ENCODE results near the gene ABCD2.
A peak's percentile ranks its signal among the peaks of the same experiment; 100 is the strongest.

Gene ABCD2

GRCh38 chr12:39620659-39621658 is 1.4 kb upstream of the ABCD2 start:
- Mint-ChIP-seq H3K27ac (no peak overlapping the region), H3K27me3 (ENCODE audit: low read depth) (no peaks in the 10 kb centered on the region), H3K9me3 (no peaks in the 10 kb centered on the region), H3K4me3 (peak overlapping the region; percentile 76), H3K36me3 (ENCODE audit: low read depth) (peaks cover 14% of the 10 kb centered on the region), H3K4me1 (ENCODE audit: low read depth) (peaks cover 22% of the 10 kb centered on the region)

- Mint-ChIP-seq H3K4me1 (ENCODE audit: low read depth) (peaks cover 24% of the 10 kb centered on the region), H3K27me3 (ENCODE audit: low read depth) (no peaks in the 10 kb centered on the region)
Measured at GRCh38 chr12:39619316-39619659, 315 bp downstream of the ABCD2 start.

GRCh38 chr12:39618701-39619100 is 902 bp downstream of the ABCD2 start:
- Mint-ChIP-seq H3K9me3 (no peaks in the 10 kb centered on the region), H3K4me3 (no peak overlapping the region), H3K27me3 (ENCODE audit: low read depth) (no peaks in the 10 kb centered on the region), H3K36me3 (ENCODE audit: low read depth) (peaks cover 26% of the 10 kb centered on the region), H3K4me1 (ENCODE audit: low read depth) (peaks cover 24% of the 10 kb centered on the region), H3K27ac (no peak overlapping the region)

More at GRCh38 chr12:39619316-39619659, 315 bp downstream of the ABCD2 start:
- H3K27ac Mint-ChIP-seq = no peak overlapping the region
- peaks cover 20% of the 10 kb centered on the region for H3K36me3 Mint-ChIP-seq (ENCODE audit: low read depth)
- H3K4me3 Mint-ChIP-seq = no peak overlapping the region
- H3K9me3 Mint-ChIP-seq = no peaks in the 10 kb centered on the region

- no peak overlapping the region for H3K27ac Mint-ChIP-seq
- H3K9me3 Mint-ChIP-seq = no peaks in the 10 kb centered on the region
Measured at GRCh38 chr12:39617887-39618286, 1.7 kb downstream of the ABCD2 start.

GRCh38 chr12:39616666-39617065 is 2.9 kb downstream of the ABCD2 start:
- H3K9me3 Mint-ChIP-seq = no peaks in the 10 kb centered on the region
- peaks cover 40% of the 10 kb centered on the region for H3K36me3 Mint-ChIP-seq (ENCODE audit: low read depth)
- peak overlapping the region; percentile 86 for H3K4me3 Mint-ChIP-seq
- H3K27me3 Mint-ChIP-seq (ENCODE audit: low read depth) = no peaks in the 10 kb centered on the region
- H3K27ac Mint-ChIP-seq = peak overlapping the region; percentile 72
- H3K4me1 Mint-ChIP-seq (ENCODE audit: low read depth) = peaks cover 28% of the 10 kb centered on the region

More at GRCh38 chr12:39617887-39618286, 1.7 kb downstream of the ABCD2 start:
- peaks cover 31% of the 10 kb centered on the region for H3K36me3 Mint-ChIP-seq (ENCODE audit: low read depth)
- no peaks in the 10 kb centered on the region for H3K27me3 Mint-ChIP-seq (ENCODE audit: low read depth)
- no peak overlapping the region for H3K4me3 Mint-ChIP-seq
- peaks cover 28% of the 10 kb centered on the region for H3K4me1 Mint-ChIP-seq (ENCODE audit: low read depth)

GRCh38 chr12:39616251-39616650 is 3.4 kb downstream of the ABCD2 start:
- Mint-ChIP-seq H3K4me3 (peak overlapping the region; percentile 86), H3K27me3 (ENCODE audit: low read depth) (no peaks in the 10 kb centered on the region), H3K27ac (peak overlapping the region; percentile 8), H3K9me3 (no peaks in the 10 kb centered on the region), H3K36me3 (ENCODE audit: low read depth) (peaks cover 44% of the 10 kb centered on the region), H3K4me1 (ENCODE audit: low read depth) (peaks cover 30% of the 10 kb centered on the region)

GRCh38 chr12:39613525-39613924 is 6.1 kb downstream of the ABCD2 start:
- H3K27ac Mint-ChIP-seq = no peak overlapping the region
- H3K4me3 Mint-ChIP-seq = peak overlapping the region; percentile 86
- H3K4me1 Mint-ChIP-seq (ENCODE audit: low read depth) = peaks cover 50% of the 10 kb centered on the region
- peaks cover 56% of the 10 kb centered on the region for H3K36me3 Mint-ChIP-seq (ENCODE audit: low read depth)
- H3K27me3 Mint-ChIP-seq (ENCODE audit: low read depth) = no peaks in the 10 kb centered on the region
- H3K9me3 Mint-ChIP-seq = no peaks in the 10 kb centered on the region

- Mint-ChIP-seq H3K27ac (no peak overlapping the region), H3K27me3 (ENCODE audit: low read depth) (no peaks in the 10 kb centered on the region), H3K9me3 (no peaks in the 10 kb centered on the region), H3K36me3 (ENCODE audit: low read depth) (peaks cover 59% of the 10 kb centered on the region), H3K4me1 (ENCODE audit: low read depth) (peaks cover 56% of the 10 kb centered on the region), H3K4me3 (peak overlapping the region; percentile 32)
Measured at GRCh38 chr12:39612250-39612649, 7.4 kb downstream of the ABCD2 start.

GRCh38 chr12:39611818-39612217 is 7.8 kb downstream of the ABCD2 start:
- H3K4me1 Mint-ChIP-seq (ENCODE audit: low read depth) = peaks cover 58% of the 10 kb centered on the region

GRCh38 chr12:39610436-39611025 is 9.1 kb downstream of the ABCD2 start:
- Mint-ChIP-seq H3K4me1 (ENCODE audit: low read depth) (peaks cover 66% of the 10 kb centered on the region), H3K36me3 (ENCODE audit: low read depth) (peaks cover 67% of the 10 kb centered on the region), H3K4me3 (peak overlapping the region; percentile 26), H3K9me3 (no peaks in the 10 kb centered on the region), H3K27me3 (ENCODE audit: low read depth) (no peaks in the 10 kb centered on the region), H3K27ac (no peak overlapping the region)

More at GRCh38 chr12:39611818-39612217, 7.8 kb downstream of the ABCD2 start:
- H3K9me3 Mint-ChIP-seq = no peaks in the 10 kb centered on the region
- peaks cover 61% of the 10 kb centered on the region for H3K36me3 Mint-ChIP-seq (ENCODE audit: low read depth)
- peak overlapping the region; percentile 32 for H3K4me3 Mint-ChIP-seq
- H3K27ac Mint-ChIP-seq = no peak overlapping the region
- no peaks in the 10 kb centered on the region for H3K27me3 Mint-ChIP-seq (ENCODE audit: low read depth)

GRCh38 chr12:39606712-39607423 is 12.7 kb downstream of the ABCD2 start:
- Mint-ChIP-seq H3K36me3 (ENCODE audit: low read depth) (peaks cover 59% of the 10 kb centered on the region), H3K27ac (no peak overlapping the region), H3K27me3 (ENCODE audit: low read depth) (no peaks in the 10 kb centered on the region), H3K4me1 (ENCODE audit: low read depth) (peaks cover 49% of the 10 kb centered on the region), H3K9me3 (no peaks in the 10 kb centered on the region), H3K4me3 (no peak overlapping the region)

- no peaks in the 10 kb centered on the region for H3K27me3 Mint-ChIP-seq (ENCODE audit: low read depth)
- no peaks in the 10 kb centered on the region for H3K9me3 Mint-ChIP-seq
- no peak overlapping the region for H3K4me3 Mint-ChIP-seq
- peaks cover 41% of the 10 kb centered on the region for H3K4me1 Mint-ChIP-seq (ENCODE audit: low read depth)
- no peak overlapping the region for H3K27ac Mint-ChIP-seq
- peaks cover 57% of the 10 kb centered on the region for H3K36me3 Mint-ChIP-seq (ENCODE audit: low read depth)
Measured at GRCh38 chr12:39605996-39606395, 13.6 kb downstream of the ABCD2 start.

GRCh38 chr12:39605501-39605900 is 14.1 kb downstream of the ABCD2 start:
- no peak overlapping the region for H3K27ac Mint-ChIP-seq
- H3K4me1 Mint-ChIP-seq (ENCODE audit: low read depth) = peaks cover 36% of the 10 kb centered on the region
- peaks cover 52% of the 10 kb centered on the region for H3K36me3 Mint-ChIP-seq (ENCODE audit: low read depth)
- no peaks in the 10 kb centered on the region for H3K9me3 Mint-ChIP-seq
- H3K4me3 Mint-ChIP-seq = no peak overlapping the region
- H3K27me3 Mint-ChIP-seq (ENCODE audit: low read depth) = no peaks in the 10 kb centered on the region

GRCh38 chr12:39603065-39603464 is 16.5 kb downstream of the ABCD2 start:
- H3K4me3 Mint-ChIP-seq = no peak overlapping the region
- H3K4me1 Mint-ChIP-seq (ENCODE audit: low read depth) = peaks cover 22% of the 10 kb centered on the region
- peaks cover 45% of the 10 kb centered on the region for H3K36me3 Mint-ChIP-seq (ENCODE audit: low read depth)
- H3K27me3 Mint-ChIP-seq (ENCODE audit: low read depth) = no peaks in the 10 kb centered on the region
- no peak overlapping the region for H3K27ac Mint-ChIP-seq
- H3K9me3 Mint-ChIP-seq = no peaks in the 10 kb centered on the region

Data from T-helper 1 cell treated with Interleukin-12 subunit alpha and Interleukin-12 subunit beta and Interleukin-4 antibody, amounts not matched to agents 30 μg/mL and 1 μg/mL, for 36 hours (primary cell).